AG04449 (cell line): ENCODE results near the gene CTSW.

Source experiments
- CTCF ChIA-PET: fragments of 350-600 bp; formaldehyde crosslinking; extraction: SDS; loops from one replicate; lab custom pipeline; 2021; ENCODE audit warnings: antibody characterized with exemption; lab: Yijun Ruan, JAX
- POLR2A ChIA-PET: fragments of 400-600, 350-600 bp; formaldehyde crosslinking; extraction: SDS; loops from one replicate; lab custom pipeline; 2020; ENCODE audit warnings: antibody characterized with exemption, inconsistent platforms; lab: Yijun Ruan, JAX
- DNase-seq: peaks from one replicate; pipeline ENCODE4 v3.0.0-alpha.2; 2010; ENCODE audit warnings: low read depth, low spot score
- H3K4me3 ChIP-seq: 2 replicates; pipeline ENCODE4 v1.5.1; 2011; ENCODE audit warnings: low read depth, mild to moderate bottlenecking, control low read depth, low read length
- TF ChIP-seq, protein P1 (sequence below): IDR thresholded peaks from one replicate; pipeline ENCODE4 v1.5.1; 2011; ENCODE audit warnings: mild to moderate bottlenecking, moderate library complexity, low read length, control low read depth, inconsistent platforms; ENCODE audit not compliant: insufficient read depth; ENCODE audit errors: missing control alignments

The CTSW gene

DNA sequence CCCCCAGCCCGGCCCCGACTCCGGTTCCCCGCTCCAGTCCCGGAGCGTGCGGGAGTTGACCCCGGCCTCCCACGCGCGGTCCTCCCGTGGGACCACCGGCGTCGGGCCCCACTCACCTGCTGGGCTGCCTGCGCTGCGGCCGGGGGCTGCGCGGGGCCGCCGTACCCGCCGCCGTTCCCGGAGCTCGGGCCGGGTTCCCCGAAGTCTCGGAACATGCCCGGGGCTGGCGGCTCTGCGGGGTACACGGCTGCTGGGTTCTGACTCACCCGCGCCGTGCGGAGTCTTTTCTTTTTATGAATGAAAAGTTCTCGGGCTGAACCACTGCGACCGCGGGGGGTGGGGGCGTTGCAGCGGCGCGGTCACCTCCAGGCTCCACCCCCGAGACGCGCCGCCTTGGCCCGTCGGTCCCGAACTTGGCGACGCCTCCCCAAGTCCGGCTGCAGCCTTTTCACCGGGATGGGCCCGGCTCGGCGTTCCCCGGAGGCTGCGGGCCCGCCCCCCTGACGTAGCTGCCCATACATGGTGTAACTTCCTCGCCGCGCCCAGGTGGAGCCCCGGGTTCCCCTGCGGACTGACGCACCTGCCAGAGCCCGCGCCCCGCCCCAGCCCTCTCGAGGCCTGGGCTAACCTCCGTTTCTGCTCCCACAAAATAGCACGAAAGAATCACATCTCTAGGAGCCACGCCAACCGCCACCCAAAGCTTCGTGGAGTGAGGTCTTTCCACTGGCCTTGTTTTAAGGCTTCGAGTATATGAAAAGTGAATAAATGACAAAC lies 20.7 kb downstream of the CTSW start, which contains the start of gene FOSL1:
Gene FOSL1 (minus strand): TSS at position 264 of the 774 bp plus-strand sequence. CDS start 49 bp downstream, at position 215.
- peak; percentile 73 for DNase-seq
- ChIA-PET POLR2A (interaction anchor here (0.7 to 7.7 kb wide), 6 partner anchors 10 to 34 kb away, joined by 3 to 136 read pairs (median 7); partner anchors contain the start of genes CCDC85B and FIBP), CTCF (interaction anchor here (1.5 to 18.8 kb wide), 4 partner anchors 10 to 88 kb away, joined by 4 to 394 read pairs (median 6); partner anchors contain the start of genes CCDC85B and FIBP)
- H3K4me3 ChIP-seq: peak within 1 kb of the TSS; percentile 98
- TF ChIP-seq, protein P1, sequence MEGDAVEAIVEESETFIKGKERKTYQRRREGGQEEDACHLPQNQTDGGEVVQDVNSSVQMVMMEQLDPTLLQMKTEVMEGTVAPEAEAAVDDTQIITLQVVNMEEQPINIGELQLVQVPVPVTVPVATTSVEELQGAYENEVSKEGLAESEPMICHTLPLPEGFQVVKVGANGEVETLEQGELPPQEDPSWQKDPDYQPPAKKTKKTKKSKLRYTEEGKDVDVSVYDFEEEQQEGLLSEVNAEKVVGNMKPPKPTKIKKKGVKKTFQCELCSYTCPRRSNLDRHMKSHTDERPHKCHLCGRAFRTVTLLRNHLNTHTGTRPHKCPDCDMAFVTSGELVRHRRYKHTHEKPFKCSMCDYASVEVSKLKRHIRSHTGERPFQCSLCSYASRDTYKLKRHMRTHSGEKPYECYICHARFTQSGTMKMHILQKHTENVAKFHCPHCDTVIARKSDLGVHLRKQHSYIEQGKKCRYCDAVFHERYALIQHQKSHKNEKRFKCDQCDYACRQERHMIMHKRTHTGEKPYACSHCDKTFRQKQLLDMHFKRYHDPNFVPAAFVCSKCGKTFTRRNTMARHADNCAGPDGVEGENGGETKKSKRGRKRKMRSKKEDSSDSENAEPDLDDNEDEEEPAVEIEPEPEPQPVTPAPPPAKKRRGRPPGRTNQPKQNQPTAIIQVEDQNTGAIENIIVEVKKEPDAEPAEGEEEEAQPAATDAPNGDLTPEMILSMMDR: no peak

DNA sequence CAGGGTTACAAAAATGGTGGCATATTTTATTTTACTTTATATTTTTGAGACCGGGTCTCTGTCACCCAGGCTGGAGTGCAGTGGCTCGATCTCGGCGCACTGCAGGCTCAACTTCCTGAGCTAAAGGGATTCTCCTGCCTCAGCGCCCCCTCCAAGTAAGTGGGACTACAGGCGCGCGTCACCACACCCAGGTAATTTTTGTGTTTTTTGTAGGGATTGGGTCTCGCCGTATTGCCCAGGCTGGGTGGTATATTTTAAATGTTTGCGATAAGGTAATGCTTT lies 21.2 kb downstream of the CTSW start:
- DNase-seq: no peak
- H3K4me3 ChIP-seq: peak overlapping the region; percentile 98
- CTCF ChIA-PET: interaction anchor here (1.5 to 18.8 kb wide), 4 partner anchors 10 to 88 kb away, joined by 4 to 394 read pairs (median 6); partner anchors contain the start of genes CCDC85B and FIBP
- TF ChIP-seq, protein P1: no peak
- POLR2A ChIA-PET: interaction anchor here (0.7 to 7.7 kb wide), 7 partner anchors 10 to 35 kb away, joined by 3 to 136 read pairs (median 5); partner anchors contain the start of genes CCDC85B and FIBP

DNA sequence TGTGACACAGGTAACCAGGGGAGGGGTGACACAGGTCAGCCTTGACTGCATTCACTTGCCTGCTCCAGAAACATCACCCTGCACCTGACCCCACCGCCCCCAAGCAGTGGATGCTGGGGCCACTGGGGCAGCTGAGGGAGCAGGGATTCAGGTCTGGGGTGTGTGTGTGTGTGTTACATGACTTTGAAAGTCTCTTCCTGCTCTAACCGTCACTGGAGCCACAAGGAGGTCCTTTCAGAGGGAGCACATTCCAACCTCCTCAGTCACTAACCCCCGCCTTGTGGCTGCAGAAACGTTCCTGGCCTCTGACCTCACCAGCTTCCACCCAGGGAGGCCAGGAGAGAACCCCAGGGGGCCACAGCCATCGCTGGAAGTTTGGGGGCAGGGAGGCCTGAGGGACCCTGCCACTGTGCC lies 23.4 kb downstream of the CTSW start:
- ChIA-PET POLR2A (interaction anchor here (1.2 to 7.7 kb wide), 4 partner anchors 9 to 15 kb away, joined by 7 to 136 read pairs (median 12); partner anchors contain the start of genes CCDC85B and FIBP), CTCF (interaction anchor here (1.4 to 18.8 kb wide), 2 partner anchors 9 to 13 kb away, joined by 5 to 394 read pairs; partner anchors contain the start of genes CCDC85B and FIBP)
- DNase-seq: no peak
- TF ChIP-seq, protein P1: no peak
- H3K4me3 ChIP-seq: peak overlapping the region; percentile 13; the same call in 1 of the 2 replicates

DNA sequence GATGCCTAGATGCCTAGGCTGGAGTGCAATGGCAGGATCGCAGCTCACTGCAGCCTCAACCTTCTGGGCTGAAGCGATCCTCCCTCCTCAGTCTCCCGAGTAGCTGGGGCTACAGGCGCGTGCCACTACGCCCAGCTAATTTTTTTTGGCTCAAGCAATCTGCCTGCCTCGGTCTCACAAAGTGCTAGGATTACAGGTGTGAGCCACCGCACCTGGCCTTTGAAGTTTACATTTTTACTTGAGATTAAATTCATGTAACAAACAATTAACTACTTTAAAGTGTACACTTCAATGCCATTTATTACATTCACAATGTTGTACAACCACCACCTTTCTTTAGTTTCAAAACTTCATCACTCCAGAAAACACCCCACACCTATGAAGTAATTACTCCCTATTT lies 24.1 kb downstream of the CTSW start:
- DNase-seq: no peak
- CTCF ChIA-PET: interaction anchor here (1.4 to 18.8 kb wide), 2 partner anchors 8 to 13 kb away, joined by 5 to 394 read pairs; partner anchors contain the start of genes CCDC85B and FIBP
- TF ChIP-seq, protein P1: no peak
- POLR2A ChIA-PET: interaction anchor here (1.2 to 7.7 kb wide), 4 partner anchors 8 to 14 kb away, joined by 7 to 136 read pairs (median 12); partner anchors contain the start of genes CCDC85B and FIBP
- H3K4me3 ChIP-seq: no peak overlapping the region

DNA sequence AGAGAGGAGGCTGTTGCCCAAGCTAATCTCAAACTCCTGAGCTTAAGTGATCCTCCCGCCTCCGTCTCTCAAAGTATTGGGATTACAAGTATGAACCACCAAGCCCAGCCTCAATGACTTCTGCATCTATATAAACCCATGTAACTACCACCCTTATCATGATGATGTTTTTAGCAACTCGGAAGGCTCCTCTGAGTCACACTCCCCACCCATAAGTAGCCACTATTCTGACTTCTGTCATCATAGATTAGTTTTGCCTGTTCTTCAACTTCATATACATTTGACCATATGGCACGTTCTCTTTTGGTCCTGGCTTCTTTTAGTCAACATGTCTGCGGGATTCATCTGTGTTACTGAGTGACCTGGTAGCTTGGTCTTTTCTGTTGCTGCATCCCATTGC lies 27.0 kb downstream of the CTSW start:
- ChIA-PET POLR2A (interaction anchor here (0.8 to 3.1 kb wide), 4 partner anchors 8 to 18 kb away, joined by 3 to 13 read pairs (median 4); partner anchors contain the start of gene CCDC85B), CTCF (interaction anchor here (1.0 to 18.8 kb wide), 3 partner anchors 16 to 139 kb away, joined by 3 to 394 read pairs (median 3); partner anchors contain the start of genes CCDC85B and FIBP)
- H3K4me3 ChIP-seq: no peak overlapping the region
- TF ChIP-seq, protein P1: no peak
- no peak for DNase-seq
